Activated CD4-positive, alpha-beta T cell treated with anti-CD3 and anti-CD28 coated beads for 4 hours (primary cell): Measurements from ENCODE around the gene MACROD2.
"Not testable (repeated sequence)": the region's sequence is repeated elsewhere in the genome, so short reads cannot be mapped to it uniquely, and the experiment has no call there.

Source experiments
- DNase-seq, 2 donors: peaks; one replicate each; pipeline ENCODE4 v3.0.0-alpha.2; 2020

The MACROD2 gene

GRCh38 chr20:14981486-14981885, 986.2 kb downstream of the MACROD2 start:
- not testable (repeated sequence) for DNase-seq

- DNase-seq: not testable (repeated sequence)
These were observed 987.0 kb downstream of the MACROD2 start for GRCh38 chr20:14982324-14982723.

- no peak for DNase-seq
These were observed 989.0 kb downstream of the MACROD2 start for GRCh38 chr20:14984305-14984704.

GRCh38 chr20:14984768-14985622, 989.7 kb downstream of the MACROD2 start:
- DNase-seq: no peak

- no peak for DNase-seq
These were observed 990.8 kb downstream of the MACROD2 start for GRCh38 chr20:14986026-14986655.

- no peak for DNase-seq
These were observed 991.3 kb downstream of the MACROD2 start for GRCh38 chr20:14986656-14987055.

GRCh38 chr20:14989535-14990290, 994.4 kb downstream of the MACROD2 start:
- DNase-seq: no peak

DNA sequence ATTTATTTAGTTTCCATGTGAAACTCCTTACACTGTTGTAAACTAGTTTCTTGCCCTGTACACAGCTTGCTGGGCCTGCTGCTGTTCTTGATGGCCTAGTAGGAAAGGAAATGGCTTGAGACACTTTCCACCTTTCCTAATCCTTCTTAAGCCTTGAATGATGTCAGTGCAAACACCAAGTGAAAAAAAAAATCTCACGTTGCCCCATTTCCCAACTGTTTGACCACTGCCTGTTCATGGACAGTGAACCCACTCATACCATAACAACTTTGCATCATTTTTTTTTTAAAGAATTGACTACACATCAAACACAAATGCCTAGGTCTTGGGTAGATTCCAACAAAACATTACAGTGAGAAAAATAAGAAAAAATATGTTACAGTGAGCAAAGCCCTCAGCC, 995.7 kb downstream of the MACROD2 start:
- no peak for DNase-seq

GRCh38 chr20:14992153-14992552, 996.8 kb downstream of the MACROD2 start:
- no peak for DNase-seq

GRCh38 chr20:14992961-14993360, 997.6 kb downstream of the MACROD2 start:
- DNase-seq: no peak

GRCh38 chr20:14996883-14997672, 1001.8 kb downstream of the MACROD2 start:
- DNase-seq: no peak

- DNase-seq: no peak
These were observed 1002.5 kb downstream of the MACROD2 start for GRCh38 chr20:14997791-14998190.

DNA sequence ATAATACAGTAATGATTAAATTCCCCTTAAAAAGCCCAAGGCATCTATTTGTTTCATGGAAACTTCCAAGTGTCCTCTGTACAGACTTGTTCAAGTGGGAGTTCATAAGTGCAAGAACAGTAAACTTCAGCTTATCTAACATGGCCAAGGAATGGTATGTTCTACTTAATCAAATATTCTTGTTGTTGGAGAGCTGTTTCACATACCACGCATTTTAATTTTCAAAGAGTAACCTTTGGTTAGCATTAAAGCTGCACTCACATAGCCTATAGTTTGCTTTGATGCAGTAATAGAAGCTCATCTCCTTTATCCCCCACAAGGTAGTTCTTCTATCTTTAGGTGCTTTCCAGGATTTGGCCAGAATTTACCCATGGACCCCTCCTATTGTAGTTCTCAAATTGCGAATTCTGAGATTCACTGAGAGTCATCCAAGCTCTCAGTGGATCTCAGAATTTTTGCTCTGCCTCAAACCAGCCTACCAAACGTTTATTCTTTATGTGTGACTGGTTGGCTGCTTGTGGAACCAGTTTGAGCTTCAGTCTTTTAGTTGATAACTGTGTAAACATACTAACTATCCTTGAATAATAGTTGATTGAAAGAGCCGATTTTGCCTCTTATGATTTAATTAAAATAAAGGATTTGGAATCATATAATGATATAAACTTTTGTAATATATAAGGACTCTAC, 1010.1 kb downstream of the MACROD2 start:
- DNase-seq: no peak

DNA sequence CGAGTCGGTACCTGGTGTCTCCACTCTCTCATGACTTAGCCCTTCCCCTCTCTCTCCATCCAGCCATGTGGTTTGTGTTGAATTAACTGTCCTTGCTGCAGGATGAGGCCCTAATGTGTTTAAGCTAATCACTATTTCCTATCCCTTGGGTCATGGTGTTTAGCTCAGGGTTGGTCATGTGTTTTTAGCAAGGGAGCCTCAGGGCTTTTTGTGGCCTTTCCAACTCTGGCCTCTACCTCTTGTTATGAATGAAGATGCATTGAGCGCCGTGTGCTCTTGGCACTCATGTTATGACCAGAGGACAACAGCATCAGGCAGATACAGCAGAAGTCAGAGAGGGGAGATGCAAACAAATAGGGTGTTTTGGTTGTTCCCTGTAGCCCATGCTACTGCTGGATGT, 1016.3 kb downstream of the MACROD2 start:
- DNase-seq: no peak

DNA sequence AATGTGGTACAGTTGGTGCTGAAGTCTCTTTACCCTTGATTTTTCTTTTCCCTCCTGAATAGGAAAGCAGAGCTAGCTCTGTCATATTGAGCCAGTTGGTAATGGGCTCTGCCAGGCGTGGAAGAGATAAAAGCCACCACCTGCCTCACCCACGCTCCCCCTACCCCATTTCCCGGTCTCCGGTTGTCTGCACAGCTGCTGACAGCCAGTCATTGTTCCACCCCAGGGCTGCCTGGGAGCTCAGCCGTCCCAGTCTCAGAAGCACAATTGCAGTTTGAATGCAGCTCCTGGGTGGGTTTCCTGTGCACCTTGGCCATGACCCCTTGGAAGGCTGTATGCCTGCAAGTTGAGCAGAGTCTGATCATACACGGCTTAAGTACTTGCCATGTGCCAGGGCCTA, 1017.2 kb downstream of the MACROD2 start:
- no peak for DNase-seq

GRCh38 chr20:15016875-15017274, 1021.6 kb downstream of the MACROD2 start:
- DNase-seq: not testable (repeated sequence)

DNA sequence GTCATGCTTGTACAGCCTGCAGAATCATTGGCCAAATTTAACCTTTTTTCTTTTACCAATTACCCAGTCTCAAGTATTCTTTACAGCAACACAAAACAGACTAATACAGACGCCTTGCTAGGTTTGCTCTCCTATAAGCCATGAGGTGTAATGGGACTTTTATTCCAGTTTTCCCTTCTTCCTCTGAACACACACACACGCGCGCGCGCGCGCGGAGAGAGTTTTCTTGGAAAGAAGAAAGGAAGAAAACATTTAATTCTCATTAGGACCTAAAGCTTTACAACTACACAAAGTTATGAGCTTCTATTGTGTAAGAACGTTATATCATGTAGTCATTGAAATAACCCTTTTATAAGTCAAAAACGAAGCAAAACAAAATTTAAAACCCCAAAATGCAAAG, 1023.6 kb downstream of the MACROD2 start:
- no peak for DNase-seq

GRCh38 chr20:15020845-15021244, 1025.5 kb downstream of the MACROD2 start:
- DNase-seq: no peak

DNA sequence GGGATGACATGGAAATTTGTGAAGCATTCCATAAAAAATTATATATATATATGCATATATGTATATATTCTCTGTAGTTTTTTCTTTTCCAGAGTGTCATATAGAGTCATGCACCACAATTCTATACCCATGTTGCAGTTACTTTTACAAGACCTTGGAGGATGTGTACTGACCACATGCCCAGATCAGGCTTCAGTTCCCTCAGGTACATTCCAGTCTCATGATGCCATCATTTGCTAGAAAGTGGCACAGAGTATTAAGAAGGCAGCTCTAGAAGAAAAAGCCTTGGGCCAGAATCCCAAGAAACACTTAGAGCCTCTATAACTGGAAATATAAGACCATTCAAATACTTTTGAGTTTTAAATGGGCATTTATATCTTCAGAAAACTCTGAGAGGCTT, 1027.6 kb downstream of the MACROD2 start:
- no peak for DNase-seq

- no peak for DNase-seq
These were observed 1031.4 kb downstream of the MACROD2 start for GRCh38 chr20:15026759-15027158.

DNA sequence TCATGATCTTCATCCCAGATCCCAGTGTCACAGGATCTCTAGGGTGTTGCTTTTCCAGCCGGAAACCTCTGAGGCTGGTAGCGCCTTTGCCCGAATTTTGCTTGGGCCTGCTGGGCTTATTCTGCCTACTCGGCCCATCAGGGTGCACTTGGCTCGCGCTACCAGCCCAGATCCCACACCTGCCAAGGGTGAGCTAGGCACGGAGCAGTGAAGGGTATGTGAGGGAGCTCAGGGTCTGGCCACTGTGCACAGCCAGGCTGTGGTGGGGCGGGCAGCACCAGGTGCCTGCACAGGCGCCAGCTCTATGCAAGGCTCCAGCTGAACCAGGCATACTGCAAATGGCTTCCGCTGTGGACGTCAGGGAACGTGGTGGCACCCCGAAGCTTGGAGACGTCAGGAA, 1035.5 kb downstream of the MACROD2 start:
- no peak for DNase-seq
